ENCODE data around the gene UBE2H.
"Not testable (repeated sequence)": the region's sequence is repeated elsewhere in the genome, so short reads cannot be mapped to it uniquely, and the experiment has no call there.

UBE2H gene

DNA sequence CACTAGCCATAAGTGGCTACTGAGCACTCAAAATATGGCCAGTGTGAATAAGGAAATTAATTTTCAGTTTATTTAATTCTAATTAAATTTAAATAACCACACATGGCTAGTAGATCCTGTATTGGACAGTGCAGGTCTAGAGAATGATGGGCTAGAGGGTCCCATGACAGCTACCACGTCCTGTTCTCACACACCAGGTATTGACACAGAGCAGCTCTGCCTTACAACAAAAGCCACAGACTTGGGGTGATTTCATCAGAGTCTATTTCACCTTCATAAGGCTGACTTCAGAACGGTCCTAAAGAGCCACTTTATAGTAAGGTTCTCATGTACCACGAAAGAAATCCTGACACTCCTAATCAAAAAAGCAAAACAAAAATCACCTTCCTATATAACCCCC is 111.3 kb downstream of the UBE2H start:
- no peak for DNase-seq

- DNase-seq, result peak in 1 of 14 donors; percentile 33
Measured at GRCh38 chr7:129840757-129841156, 112.0 kb downstream of the UBE2H start.

DNA sequence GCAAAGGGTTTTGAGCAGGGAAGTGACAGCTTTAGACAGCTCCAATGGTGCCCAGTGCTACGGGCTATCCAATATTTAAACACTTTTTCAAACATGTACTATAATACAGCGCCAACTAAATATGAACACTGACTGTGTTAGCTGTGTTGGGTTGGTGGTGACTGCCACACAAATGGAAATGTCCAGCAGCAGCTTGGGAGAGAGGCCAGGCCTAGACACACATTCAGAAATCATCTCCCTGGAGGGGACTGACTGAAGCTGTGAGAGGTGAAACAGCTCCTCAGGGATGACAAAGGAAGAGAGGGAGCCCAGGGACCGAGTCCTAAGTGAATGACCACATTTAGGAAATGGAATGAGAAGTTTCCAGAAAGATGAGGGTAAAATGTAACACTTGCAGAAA is 115.8 kb downstream of the UBE2H start:
- DNase-seq, result no peak

- peak in 1 of 14 donors; percentile 13 for DNase-seq
Measured at GRCh38 chr7:129835569-129835968, 117.2 kb downstream of the UBE2H start.

GRCh38 chr7:129833353-129833752 is 119.4 kb downstream of the UBE2H start:
- DNase-seq, result not testable (repeated sequence)

DNA sequence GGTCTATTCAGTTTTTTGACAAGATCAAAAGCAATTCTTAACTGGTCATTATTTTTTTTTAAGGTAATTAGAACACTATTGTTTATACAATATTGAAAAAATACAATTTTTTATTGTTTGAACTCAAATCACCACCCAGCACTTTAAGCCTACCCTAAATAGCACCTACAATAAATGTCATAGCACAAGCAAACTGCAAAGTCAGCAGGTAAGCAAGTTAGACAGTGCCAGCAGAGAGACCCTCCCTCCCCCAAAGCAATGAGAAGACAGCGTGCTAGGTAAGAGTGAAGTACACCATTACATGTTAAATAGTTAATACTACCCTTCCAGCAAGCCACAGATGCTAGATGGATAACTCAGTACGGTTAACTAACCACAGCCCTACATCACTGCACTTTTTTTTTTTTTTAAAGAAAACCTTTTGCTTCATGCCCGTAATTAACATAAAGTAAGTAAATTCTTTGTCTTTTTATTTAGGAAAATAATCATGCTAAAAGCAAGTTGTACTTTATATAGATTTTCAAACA is 120.0 kb downstream of the UBE2H start:
- no peak for DNase-seq

GRCh38 chr7:129832282-129832681 is 120.5 kb downstream of the UBE2H start:
- DNase-seq, result no peak

DNA sequence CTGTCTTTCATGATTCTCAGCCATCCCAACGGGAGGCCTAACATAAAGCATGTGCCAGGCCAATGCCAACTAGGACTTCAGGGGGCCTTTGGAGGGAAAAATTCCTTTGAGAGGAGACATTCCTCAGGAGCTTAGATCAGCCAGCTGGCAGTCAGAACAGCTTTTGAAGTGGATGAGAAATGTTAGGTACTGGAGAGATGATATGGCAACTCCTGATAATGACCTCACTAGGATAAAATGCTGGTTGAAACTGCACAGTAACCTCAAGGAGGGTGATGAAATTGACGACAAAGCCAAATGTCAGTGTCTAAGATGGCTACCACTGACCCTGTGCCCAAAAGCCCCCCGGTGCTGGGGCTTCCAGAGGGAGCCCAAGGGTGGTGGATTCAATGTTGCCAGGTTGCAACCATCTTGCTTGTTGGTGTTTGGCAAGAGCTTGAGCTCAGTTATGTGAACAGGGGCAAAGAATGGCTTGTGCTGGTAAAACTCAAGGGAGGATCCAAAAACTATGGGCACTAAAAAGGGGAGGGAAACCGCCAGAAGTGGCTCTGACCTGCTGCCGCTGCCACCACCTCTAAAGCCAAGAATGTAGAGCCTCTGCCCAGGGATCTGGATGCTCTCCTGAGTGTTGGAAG is 121.2 kb downstream of the UBE2H start:
- no peak for DNase-seq

- DNase-seq, result no peak
Measured at GRCh38 chr7:129830949-129831348, 121.8 kb downstream of the UBE2H start.

DNA sequence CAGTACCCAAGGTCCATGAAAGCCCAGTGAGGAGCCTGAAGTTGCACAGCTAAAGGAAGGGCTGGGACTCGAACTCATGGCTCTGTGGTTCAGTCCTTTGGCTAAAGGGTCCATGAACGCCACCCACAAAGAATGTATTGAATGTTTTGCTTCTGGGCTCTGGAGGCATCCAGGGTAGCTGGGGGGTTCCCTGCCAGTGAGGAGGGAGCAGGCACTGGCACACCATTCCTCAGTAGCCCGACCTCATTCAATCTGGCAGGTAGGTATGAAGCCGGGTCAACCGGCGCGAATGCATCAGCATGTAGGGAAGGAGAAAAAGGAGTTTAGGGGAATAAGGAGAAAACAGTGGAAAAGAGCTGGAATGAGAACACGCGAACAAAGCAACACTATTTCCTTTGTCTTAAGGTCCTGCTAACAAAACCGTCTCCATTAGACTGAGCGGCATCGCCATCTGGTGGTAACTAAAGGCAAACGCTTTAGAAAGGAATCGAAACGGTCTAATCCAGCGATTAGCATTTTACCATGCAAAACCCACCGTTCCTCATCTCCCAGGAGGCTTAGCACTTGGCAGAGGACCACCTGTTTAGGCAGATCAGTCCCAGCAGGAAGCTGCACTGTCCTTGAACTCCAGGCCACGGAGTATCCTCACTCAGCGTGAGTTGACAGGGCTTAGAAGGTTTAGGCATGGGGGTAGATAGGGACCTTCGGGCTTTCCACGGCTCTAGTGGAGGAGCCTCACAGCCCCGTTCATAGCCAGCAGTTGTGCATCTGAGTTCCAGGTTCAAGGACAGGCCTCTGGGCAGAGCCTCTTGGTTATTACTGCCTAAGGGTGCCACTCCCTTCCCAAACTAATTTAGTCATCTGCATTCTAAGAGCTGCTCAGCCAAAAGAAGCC is 122.8 kb downstream of the UBE2H start:
- DNase-seq, result peak in 12 of 14 donors; percentile 35 to 75 (median 50)

DNA sequence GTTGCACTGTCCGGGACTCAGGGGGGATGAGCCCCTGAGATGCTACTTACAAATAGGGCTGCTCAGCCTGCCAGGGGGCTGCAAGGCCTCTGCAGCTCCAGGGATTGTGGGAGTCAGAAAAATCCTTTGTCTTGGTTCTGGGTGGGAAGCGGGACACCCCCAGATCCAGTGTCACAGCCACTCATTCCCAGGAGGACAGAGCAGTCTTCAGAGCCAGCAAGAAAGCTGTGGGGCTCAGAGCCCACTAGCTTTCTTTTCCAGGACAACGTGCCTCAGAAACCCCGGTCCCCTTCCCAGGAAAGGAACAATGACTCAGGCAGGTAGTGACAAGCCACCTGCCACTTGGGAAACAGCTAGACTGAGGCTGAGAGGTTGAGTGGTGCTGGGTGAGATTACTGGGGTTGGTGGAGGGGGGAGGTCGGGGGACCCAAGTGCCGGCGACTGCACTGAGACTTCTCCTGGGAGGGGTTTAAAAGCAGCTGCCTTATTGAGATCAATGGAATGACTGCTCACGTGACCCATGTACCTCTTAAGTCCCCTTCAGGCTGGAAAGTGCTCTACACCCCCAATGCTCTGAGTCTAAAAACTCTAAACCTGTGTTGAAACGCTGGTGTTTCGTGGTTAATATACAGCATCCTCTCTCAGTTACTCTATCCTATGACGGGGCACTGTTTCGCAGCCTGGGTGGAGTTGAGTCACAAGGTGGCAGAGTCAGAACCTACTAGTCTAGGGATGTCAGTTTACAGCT is 123.6 kb downstream of the UBE2H start:
- DNase-seq, result no peak

GRCh38 chr7:129828078-129828762 is 124.5 kb downstream of the UBE2H start:
- no peak for DNase-seq

- no peak for DNase-seq
Measured at GRCh38 chr7:129827467-129827990, 125.2 kb downstream of the UBE2H start.

DNA sequence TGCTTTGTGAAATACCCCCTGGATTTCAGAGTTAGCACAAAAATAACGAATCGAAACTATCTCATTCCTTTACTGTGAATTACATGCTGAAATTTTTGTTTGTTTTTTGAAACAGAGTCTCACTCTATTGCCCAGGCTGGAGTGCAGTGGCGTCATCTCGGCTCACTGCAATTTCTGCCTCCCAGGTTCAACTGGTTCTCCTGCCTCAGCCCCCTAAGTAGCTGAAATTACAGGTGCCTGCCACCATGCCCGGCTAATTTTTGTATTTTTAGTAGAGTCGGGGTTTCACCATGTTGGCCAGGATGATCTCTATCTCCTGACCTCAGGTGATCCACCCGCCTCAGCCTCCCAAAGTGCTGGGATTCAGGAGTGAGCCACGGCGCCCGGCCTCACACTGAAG is 125.9 kb downstream of the UBE2H start:
- DNase-seq, result not testable (repeated sequence)

GRCh38 chr7:129825209-129825970 is 127.4 kb downstream of the UBE2H start:
- peak; percentile 33 to 91 (median 74) for DNase-seq

GRCh38 chr7:129824291-129825208 is 128.2 kb downstream of the UBE2H start:
- DNase-seq, result peak in 4 of 14 donors; percentile 22 to 88 (median 36)

DNA sequence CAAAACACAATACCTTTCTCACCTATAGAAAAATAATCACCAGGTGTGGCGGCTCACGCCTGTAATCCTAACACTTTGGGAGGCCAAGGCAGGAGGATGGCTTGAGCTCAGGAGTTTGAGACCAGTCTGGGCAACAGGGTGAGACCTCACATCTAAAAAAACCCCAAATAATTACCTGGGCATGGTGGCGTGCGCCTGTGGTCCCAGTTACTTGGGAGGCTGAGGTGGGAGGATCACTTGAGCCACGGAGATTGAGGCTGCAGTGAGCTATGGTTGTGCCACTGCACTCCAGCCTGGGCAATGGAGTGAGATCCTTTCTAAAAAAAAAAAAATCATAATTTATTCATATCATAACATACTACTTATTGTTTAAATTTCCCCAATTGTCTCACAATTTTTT is 129.6 kb downstream of the UBE2H start:
- not testable (repeated sequence) for DNase-seq

DNA sequence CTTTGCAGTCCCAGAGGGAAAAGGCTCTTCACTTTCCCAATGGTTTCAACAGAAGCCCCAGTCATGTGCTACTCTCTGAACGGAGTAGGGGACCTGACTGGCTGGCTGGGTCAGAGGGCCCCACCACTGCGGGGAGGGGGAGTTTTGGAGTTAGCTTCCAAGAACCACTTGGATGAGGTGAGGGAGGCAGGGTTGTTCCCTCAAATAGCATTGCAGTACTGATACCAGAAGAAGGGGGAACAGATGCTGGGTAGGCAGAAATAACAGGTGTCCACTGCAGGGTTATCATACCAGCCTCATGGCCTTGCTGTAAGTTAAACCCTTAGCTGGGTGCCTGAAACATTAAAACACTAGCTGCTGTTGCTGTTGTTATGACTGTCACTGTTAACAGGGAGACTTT is 131.3 kb downstream of the UBE2H start:
- DNase-seq, result no peak

- DNase-seq, result no peak
Measured at GRCh38 chr7:129816742-129817141, 136.0 kb downstream of the UBE2H start.

- DNase-seq, result no peak
Measured at GRCh38 chr7:129807863-129808262, 144.9 kb downstream of the UBE2H start.

All from C1 segment of cervical spinal cord (tissue), 14 donors.